Fibroblast of the aortic adventitia (primary cell): ENCODE data around the gene GRK6. TPM values are rescaled to one million over a fixed set of nuclear protein-coding genes. Genes with fewer than 3 reads are reported as not detected.

Experiments
- DNase-seq: peaks from one replicate; pipeline ENCODE4 v3.0.0-alpha.2; 2010; ENCODE audit warnings: low read depth
- H3K4me3 ChIP-seq: 2 replicates; pipeline ENCODE4 v1.5.1; 2011; ENCODE audit warnings: low read depth, mild to moderate bottlenecking, control low read depth, low read length, moderate library complexity
- CTCF ChIP-seq: IDR thresholded peaks from 2 replicates; pipeline ENCODE4 v1.5.1; 2011; ENCODE audit warnings: mild to moderate bottlenecking, low read length, control low read depth, inconsistent platforms; ENCODE audit not compliant: insufficient read depth
- total RNA-seq: library from RNA; depleted of rRNA; stranded (reverse); fragments of >200 nt; gene quantifications from 2 replicates; pipeline ENCODE4 v1.2.3, GENCODE V29; 2012; ENCODE audit warnings: low replicate concordance

The GRK6 gene
- total RNA-seq, 1 donor, result 15.7 TPM

GRCh38 chr5:177450667-177451424, 24.4 kb downstream of the GRK6 start:
- DNase-seq, result no peak
- TF ChIP-seq CTCF, result no peak

GRCh38 chr5:177452688-177453638, 26.5 kb downstream of the GRK6 start:
- peak; percentile 3 for TF ChIP-seq CTCF
- no peak for DNase-seq

More at GRCh38 chr5:177450667-177451424, 24.4 kb downstream of the GRK6 start:
- no peak overlapping the region for H3K4me3 ChIP-seq

GRCh38 chr5:177453852-177454396, 27.4 kb downstream of the GRK6 start:
- no peak overlapping the region for H3K4me3 ChIP-seq
- TF ChIP-seq CTCF, result no peak
- DNase-seq, result peak; percentile 32

More at GRCh38 chr5:177452688-177453638, 26.5 kb downstream of the GRK6 start:
- no peak overlapping the region for H3K4me3 ChIP-seq

GRCh38 chr5:177454397-177455035, 28.0 kb downstream of the GRK6 start:
- peak; percentile 64 for TF ChIP-seq CTCF
- H3K4me3 ChIP-seq, result peak overlapping the region; percentile 39
- DNase-seq, result peak; percentile 84

- peak; percentile 47 for DNase-seq
- H3K4me3 ChIP-seq, result peak overlapping the region; percentile 39
- TF ChIP-seq CTCF, result peak; percentile 47
Measured at GRCh38 chr5:177455036-177455660, 28.7 kb downstream of the GRK6 start.
